ENCODE results near the gene ZNF451.

The ZNF451 gene

GRCh38 chr6:57207872-57208271 is 117.9 kb downstream of the ZNF451 start:
- H3K9ac ChIP-seq (ENCODE audit: low read length), result no peak overlapping the region
- no peaks in the 10 kb centered on the region for H3K9me2 ChIP-seq (replicated peaks; ENCODE audit: insufficient read depth, low read length)
- H3F3A ChIP-seq (ENCODE audit: insufficient read depth), result peaks cover 4% of the 10 kb centered on the region; the same call in 1 of the 2 replicates
- H4K20me1 ChIP-seq (ENCODE audit: low read depth, low read length), result peaks cover 3% of the 10 kb centered on the region; the same call in 1 of the 2 replicates
- H3K4me2 ChIP-seq (ENCODE audit: low read depth, low read length, poor library complexity, severe bottlenecking), result no peak overlapping the region
- peaks cover 33% of the 10 kb centered on the region for H3K79me2 ChIP-seq (ENCODE audit: insufficient read depth, low read length)
- H3K27ac ChIP-seq (ENCODE audit: low read depth, low read length), result no peak overlapping the region
- H3K36me3 ChIP-seq (ENCODE audit: low read length), result peaks cover 3% of the 10 kb centered on the region; the same call in 1 of the 2 replicates
- TF ChIP-seq EZH2phosphoT487 (conservative IDR thresholded peaks at IDR 0.05; ENCODE audit: low read length), result no peak
- H3K4me3 ChIP-seq (ENCODE audit: insufficient read depth, low read length, poor library complexity, severe bottlenecking), result no peak overlapping the region
- no peaks in the 10 kb centered on the region for H3K9me3 ChIP-seq (ENCODE audit: insufficient read depth, low read length)
- no peak overlapping the region for H2AFZ ChIP-seq (ENCODE audit: low read depth, low read length, severe bottlenecking)
- no peaks in the 10 kb centered on the region for H3K27me3 ChIP-seq (ENCODE audit: low read length)

GRCh38 chr6:57209030-57209429 is 119.0 kb downstream of the ZNF451 start:
- no peak overlapping the region for H3K9ac ChIP-seq (ENCODE audit: low read length)
- H3K79me2 ChIP-seq (ENCODE audit: insufficient read depth, low read length), result peaks cover 45% of the 10 kb centered on the region
- no peak overlapping the region for H3K27ac ChIP-seq (ENCODE audit: low read depth, low read length)
- H3K27me3 ChIP-seq (ENCODE audit: low read length), result no peaks in the 10 kb centered on the region
- no peak overlapping the region for H3K4me2 ChIP-seq (ENCODE audit: low read depth, low read length, poor library complexity, severe bottlenecking)
- H3K9me3 ChIP-seq (ENCODE audit: insufficient read depth, low read length), result no peaks in the 10 kb centered on the region
- H3K4me3 ChIP-seq (ENCODE audit: insufficient read depth, low read length, poor library complexity, severe bottlenecking), result no peak overlapping the region
- H2AFZ ChIP-seq (ENCODE audit: low read depth, low read length, severe bottlenecking), result no peak overlapping the region
- TF ChIP-seq CTCF (IDR thresholded peaks at IDR 0.05; ENCODE audit: insufficient read depth, low read length, poor library complexity, severe bottlenecking), result no peak
- TF ChIP-seq EZH2phosphoT487 (conservative IDR thresholded peaks at IDR 0.05; ENCODE audit: low read length), result no peak
- H3K9me2 ChIP-seq (replicated peaks; ENCODE audit: insufficient read depth, low read length), result no peaks in the 10 kb centered on the region
- H4K20me1 ChIP-seq (ENCODE audit: low read depth, low read length), result peaks cover 3% of the 10 kb centered on the region
- H3K36me3 ChIP-seq (ENCODE audit: low read length), result peaks cover 3% of the 10 kb centered on the region; the same call in 1 of the 2 replicates
- H3F3A ChIP-seq (ENCODE audit: insufficient read depth), result peaks cover 4% of the 10 kb centered on the region; the same call in 1 of the 2 replicates

GRCh38 chr6:57210060-57210459 is 120.1 kb downstream of the ZNF451 start:
- no peaks in the 10 kb centered on the region for H3K9me3 ChIP-seq (ENCODE audit: insufficient read depth, low read length)
- H3K79me2 ChIP-seq (ENCODE audit: insufficient read depth, low read length), result peaks cover 55% of the 10 kb centered on the region
- H3K9ac ChIP-seq (ENCODE audit: low read length), result no peak overlapping the region
- no peaks in the 10 kb centered on the region for H3K27me3 ChIP-seq (ENCODE audit: low read length)
- peaks cover 4% of the 10 kb centered on the region; the same call in 1 of the 2 replicates for H3F3A ChIP-seq (ENCODE audit: insufficient read depth)
- peaks cover 6% of the 10 kb centered on the region for H4K20me1 ChIP-seq (ENCODE audit: low read depth, low read length)
- no peak for TF ChIP-seq CTCF (IDR thresholded peaks at IDR 0.05; ENCODE audit: insufficient read depth, low read length, poor library complexity, severe bottlenecking)
- TF ChIP-seq EZH2phosphoT487 (conservative IDR thresholded peaks at IDR 0.05; ENCODE audit: low read length), result no peak
- H3K4me2 ChIP-seq (ENCODE audit: low read depth, low read length, poor library complexity, severe bottlenecking), result no peak overlapping the region
- peaks cover 3% of the 10 kb centered on the region; the same call in 1 of the 2 replicates for H3K36me3 ChIP-seq (ENCODE audit: low read length)
- no peaks in the 10 kb centered on the region for H3K9me2 ChIP-seq (replicated peaks; ENCODE audit: insufficient read depth, low read length)
- H3K4me3 ChIP-seq (ENCODE audit: insufficient read depth, low read length, poor library complexity, severe bottlenecking), result no peak overlapping the region
- H2AFZ ChIP-seq (ENCODE audit: low read depth, low read length, severe bottlenecking), result no peak overlapping the region
- no peak overlapping the region for H3K27ac ChIP-seq (ENCODE audit: low read depth, low read length)

GRCh38 chr6:57215260-57215659 is 125.3 kb downstream of the ZNF451 start:
- Histone ChIP-seq H3K79me2 (ENCODE audit: insufficient read depth, low read length) (peaks cover 97% of the 10 kb centered on the region), H3K9me3 (ENCODE audit: insufficient read depth, low read length) (no peaks in the 10 kb centered on the region), H4K20me1 (ENCODE audit: low read depth, low read length) (peaks cover 30% of the 10 kb centered on the region), H3K4me3 (ENCODE audit: insufficient read depth, low read length, poor library complexity, severe bottlenecking) (no peak overlapping the region), H3K9me2 (replicated peaks; ENCODE audit: insufficient read depth, low read length) (no peaks in the 10 kb centered on the region), H3F3A (ENCODE audit: insufficient read depth) (0 out of 2 replicates have a peak, but pooled peaks cover 8% of the 10 kb centered on the region), H2AFZ (ENCODE audit: low read depth, low read length, severe bottlenecking) (no peak overlapping the region), H3K27me3 (ENCODE audit: low read length) (no peaks in the 10 kb centered on the region), H3K4me2 (ENCODE audit: low read depth, low read length, poor library complexity, severe bottlenecking) (no peak overlapping the region), H3K9ac (ENCODE audit: low read length) (no peak overlapping the region), H3K36me3 (ENCODE audit: low read length) (peaks cover 1% of the 10 kb centered on the region), H3K27ac (ENCODE audit: low read depth, low read length) (no peak overlapping the region)
- TF ChIP-seq CTCF (IDR thresholded peaks at IDR 0.05; ENCODE audit: insufficient read depth, low read length, poor library complexity, severe bottlenecking) (no peak), EZH2phosphoT487 (conservative IDR thresholded peaks at IDR 0.05; ENCODE audit: low read length) (no peak)

All from SU-DHL-6 (cell line).